T-helper 1 cell treated with Interleukin-12 subunit alpha and Interleukin-12 subunit beta and Interleukin-4 antibody, amounts not matched to agents 30 μg/mL and 1 μg/mL, for 36 hours (primary cell): Measurements from ENCODE around the gene STAC3.

Source experiments
- H3K27ac Mint-ChIP-seq: one replicate; pipeline ENCODE4 v1.8.0; 2021; ENCODE audit warnings: mild to moderate bottlenecking, mixed read lengths
- H3K27me3 Mint-ChIP-seq: one replicate; pipeline ENCODE4 v1.8.0; 2021; ENCODE audit warnings: low read depth, mixed read lengths
- H3K36me3 Mint-ChIP-seq: one replicate; pipeline ENCODE4 v1.8.0; 2021; ENCODE audit warnings: low read depth, mixed read lengths
- H3K4me1 Mint-ChIP-seq: one replicate; pipeline ENCODE4 v1.8.0; 2021; ENCODE audit warnings: low read depth, mixed read lengths
- H3K4me3 Mint-ChIP-seq: one replicate; pipeline ENCODE4 v1.8.0; 2021; ENCODE audit warnings: mild to moderate bottlenecking, moderate library complexity, mixed read lengths
- H3K9me3 Mint-ChIP-seq: one replicate; pipeline ENCODE4 v1.8.0; 2021; ENCODE audit warnings: mixed read lengths

The STAC3 gene

DNA sequence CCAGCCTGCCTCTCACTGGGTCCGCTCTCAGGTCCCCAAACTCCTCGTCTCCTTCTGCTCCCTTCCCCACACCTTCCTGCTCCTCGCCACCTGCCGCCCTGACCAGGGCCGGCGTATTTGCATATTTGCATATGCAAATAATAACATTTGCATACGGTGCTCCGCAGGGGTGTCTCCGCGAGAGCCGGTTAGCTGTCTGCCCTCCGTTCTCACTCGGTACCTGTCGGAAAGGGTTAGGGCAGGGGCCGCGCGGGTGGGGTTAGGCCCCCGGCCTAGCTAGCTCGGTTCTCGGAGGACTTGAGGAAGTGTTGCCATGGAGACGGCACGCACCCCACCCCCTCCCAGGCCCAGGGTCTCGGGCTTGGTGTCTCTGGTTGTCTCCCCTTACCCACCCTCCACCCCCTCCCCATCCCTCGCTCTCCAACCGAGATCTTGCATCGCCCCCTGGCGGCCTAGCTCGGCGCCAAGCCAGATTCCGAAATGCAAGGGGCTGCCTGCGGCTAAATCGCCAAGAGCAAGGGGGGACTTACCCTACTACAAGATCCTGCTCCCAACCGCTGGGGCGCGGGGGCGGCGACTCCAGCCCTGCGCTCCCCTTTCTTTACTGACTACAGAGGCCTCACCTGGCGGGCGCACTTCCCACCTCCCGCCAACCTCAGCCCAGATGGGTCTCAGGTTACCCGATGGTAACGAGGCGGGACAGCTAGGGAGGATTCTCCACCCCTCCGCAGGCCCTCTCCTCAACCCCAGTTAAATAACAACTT, 8.1 kb downstream of the STAC3 start:
- Mint-ChIP-seq H3K4me1 (peaks cover 37% of the 10 kb centered on the region), H3K4me3 (peak overlapping the region; percentile 73), H3K36me3 (peaks cover 7% of the 10 kb centered on the region), H3K9me3 (no peaks in the 10 kb centered on the region), H3K27ac (peak overlapping the region; percentile 59), H3K27me3 (peaks cover 54% of the 10 kb centered on the region)

DNA sequence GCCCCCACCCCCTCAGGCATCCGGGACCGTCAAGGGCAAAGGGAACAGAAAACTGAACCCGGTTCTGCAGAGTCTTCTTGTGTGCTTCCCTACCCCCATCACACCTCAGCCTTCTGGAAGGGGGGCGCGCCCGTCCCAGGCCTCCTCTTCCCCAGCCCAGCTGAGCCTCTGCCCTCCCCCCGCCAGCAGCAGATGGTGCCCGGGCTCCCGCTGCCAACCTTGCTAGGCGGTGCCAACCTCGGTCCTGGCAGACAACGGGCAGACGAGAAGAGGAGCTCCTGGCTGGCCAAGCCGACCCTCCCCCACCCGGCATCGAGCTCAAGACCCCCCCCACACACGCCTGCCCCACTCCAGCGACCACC, 8.7 kb downstream of the STAC3 start:
- peaks cover 11% of the 10 kb centered on the region for H3K36me3 Mint-ChIP-seq
- no peaks in the 10 kb centered on the region for H3K9me3 Mint-ChIP-seq
- no peak overlapping the region for H3K27ac Mint-ChIP-seq
- peaks cover 59% of the 10 kb centered on the region for H3K27me3 Mint-ChIP-seq
- H3K4me1 Mint-ChIP-seq: peaks cover 41% of the 10 kb centered on the region
- no peak overlapping the region for H3K4me3 Mint-ChIP-seq

- peaks cover 63% of the 10 kb centered on the region for H3K27me3 Mint-ChIP-seq
- H3K27ac Mint-ChIP-seq: no peak overlapping the region
- peak overlapping the region; percentile 99 for H3K4me3 Mint-ChIP-seq
- H3K9me3 Mint-ChIP-seq: no peaks in the 10 kb centered on the region
- peaks cover 46% of the 10 kb centered on the region for H3K4me1 Mint-ChIP-seq
- H3K36me3 Mint-ChIP-seq: peaks cover 11% of the 10 kb centered on the region
These were observed 9.3 kb downstream of the STAC3 start for GRCh38 chr12:57241402-57242310.

DNA sequence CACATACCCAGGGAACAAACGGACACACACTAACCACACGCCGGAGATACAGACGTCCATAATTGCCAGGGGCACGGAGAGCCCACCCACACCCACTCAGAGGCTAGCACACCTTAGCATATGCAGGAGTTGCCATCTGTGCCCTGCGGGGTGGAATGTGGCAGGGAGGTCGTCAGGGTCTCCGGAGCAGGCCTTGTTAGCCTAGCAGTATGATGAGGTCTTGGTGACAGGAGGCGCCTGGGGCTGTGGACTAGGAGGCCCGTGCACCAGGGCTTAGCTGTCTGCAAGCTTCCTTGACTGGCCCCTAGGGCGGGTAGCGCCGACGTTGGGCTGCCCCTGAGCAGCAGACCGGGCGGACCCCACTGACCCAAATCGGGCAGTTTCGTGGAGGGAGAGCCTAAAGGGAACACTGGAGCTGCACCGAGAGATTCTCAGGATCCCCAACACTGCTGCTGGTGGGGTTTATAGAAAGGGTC, 10.0 kb downstream of the STAC3 start:
- peaks cover 10% of the 10 kb centered on the region for H3K36me3 Mint-ChIP-seq
- peak overlapping the region; percentile 99 for H3K4me3 Mint-ChIP-seq
- peak overlapping the region; percentile 86 for H3K27ac Mint-ChIP-seq
- H3K9me3 Mint-ChIP-seq: no peaks in the 10 kb centered on the region
- H3K4me1 Mint-ChIP-seq: peaks cover 48% of the 10 kb centered on the region
- peaks cover 63% of the 10 kb centered on the region for H3K27me3 Mint-ChIP-seq

DNA sequence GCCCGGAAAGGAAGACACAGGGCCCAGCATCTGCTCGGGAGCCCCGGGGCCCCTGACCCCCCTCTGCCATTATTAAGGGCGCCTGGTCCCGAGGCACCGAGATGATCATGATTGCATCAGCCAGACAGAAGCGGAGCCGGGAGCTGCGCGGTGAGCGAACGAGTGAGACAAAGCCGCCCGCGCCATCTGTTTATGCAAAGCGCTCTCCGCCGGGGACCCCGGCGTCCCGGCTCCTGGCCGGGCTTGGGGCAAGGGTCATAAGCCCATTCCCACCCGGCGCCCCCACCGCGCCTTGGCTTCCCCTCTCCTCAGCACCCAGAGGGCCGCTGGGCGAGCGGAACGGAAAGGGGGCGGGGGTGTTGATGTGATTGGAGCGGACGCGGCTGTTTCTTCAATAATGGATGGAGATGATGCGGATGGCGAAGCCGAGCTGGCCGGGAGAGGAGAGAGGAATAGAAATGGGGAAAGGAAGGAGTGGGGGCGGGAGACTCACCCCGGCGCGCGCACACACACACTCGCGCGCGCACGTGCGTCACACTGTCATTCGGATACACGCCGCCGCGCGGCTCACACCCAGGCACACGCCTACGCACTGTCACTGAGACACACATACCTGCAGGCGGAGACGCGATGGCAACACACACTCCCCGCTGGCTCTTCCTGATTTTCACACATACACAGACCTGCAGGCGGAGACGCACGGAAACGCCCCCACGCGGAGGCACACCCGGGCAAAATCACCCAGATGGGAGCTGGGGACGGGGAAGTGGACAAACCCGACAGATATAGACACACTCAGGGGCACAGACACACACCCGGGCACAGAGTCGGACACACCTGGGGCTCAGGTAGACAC, 10.7 kb downstream of the STAC3 start:
- Mint-ChIP-seq H3K9me3 (no peaks in the 10 kb centered on the region), H3K27ac (peak overlapping the region; percentile 86), H3K36me3 (peaks cover 10% of the 10 kb centered on the region), H3K4me1 (peaks cover 48% of the 10 kb centered on the region), H3K4me3 (peak overlapping the region; percentile 99), H3K27me3 (peaks cover 63% of the 10 kb centered on the region)

DNA sequence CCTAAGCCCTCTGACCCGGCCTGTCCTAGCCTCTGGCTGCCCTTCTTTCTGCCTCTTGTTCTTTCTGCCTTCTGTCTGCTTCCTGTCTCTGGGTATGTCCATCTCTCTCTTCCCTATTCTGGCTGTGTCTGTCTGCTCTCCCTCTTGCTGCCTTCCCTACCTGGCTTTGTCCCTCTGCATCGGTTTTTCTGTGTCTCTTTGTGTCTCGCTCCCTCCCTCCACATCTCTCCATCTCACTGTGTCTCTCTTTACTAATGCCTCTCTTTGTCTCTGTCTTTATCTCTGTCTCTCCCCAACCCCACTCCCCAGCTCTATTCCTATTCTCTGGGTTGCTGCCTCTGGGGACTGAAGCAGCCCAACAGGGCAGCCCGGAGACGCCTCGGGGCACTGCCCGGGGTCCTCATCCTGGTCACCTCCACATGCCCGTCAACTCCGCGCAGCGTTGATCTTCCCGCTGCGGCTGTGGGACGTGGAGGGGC, 11.4 kb downstream of the STAC3 start:
- peak overlapping the region; percentile 79 for H3K27ac Mint-ChIP-seq
- H3K4me3 Mint-ChIP-seq: peak overlapping the region; percentile 99
- H3K27me3 Mint-ChIP-seq: peaks cover 63% of the 10 kb centered on the region
- H3K36me3 Mint-ChIP-seq: peaks cover 11% of the 10 kb centered on the region
- no peaks in the 10 kb centered on the region for H3K9me3 Mint-ChIP-seq
- H3K4me1 Mint-ChIP-seq: peaks cover 48% of the 10 kb centered on the region

GRCh38 chr12:57238854-57239554, 12.0 kb downstream of the STAC3 start:
- Mint-ChIP-seq H3K27me3 (peaks cover 57% of the 10 kb centered on the region), H3K4me1 (peaks cover 47% of the 10 kb centered on the region), H3K27ac (peak overlapping the region; percentile 79), H3K9me3 (no peaks in the 10 kb centered on the region), H3K36me3 (peaks cover 18% of the 10 kb centered on the region), H3K4me3 (peak overlapping the region; percentile 99)

- Mint-ChIP-seq H3K27me3 (peaks cover 51% of the 10 kb centered on the region), H3K27ac (no peak overlapping the region), H3K4me1 (peaks cover 44% of the 10 kb centered on the region), H3K4me3 (peak overlapping the region; percentile 99), H3K36me3 (peaks cover 25% of the 10 kb centered on the region), H3K9me3 (no peaks in the 10 kb centered on the region)
These were observed 12.8 kb downstream of the STAC3 start for GRCh38 chr12:57237932-57238853.

DNA sequence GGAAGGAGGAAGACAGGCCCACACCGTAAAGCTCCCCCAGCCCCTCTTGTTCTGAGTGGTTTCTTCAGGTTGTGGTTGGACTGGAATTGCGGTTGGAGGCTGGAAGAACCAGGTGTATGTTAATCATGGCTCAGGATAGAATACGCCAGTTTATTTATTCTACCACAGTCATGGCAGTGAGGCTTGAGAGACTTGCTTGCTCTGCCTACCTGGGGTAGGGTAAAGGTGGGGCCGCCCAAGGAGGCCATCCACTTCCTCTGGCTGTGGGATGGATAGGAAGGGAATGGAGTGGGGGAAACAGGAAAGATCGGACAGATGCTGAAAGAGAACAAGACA, 13.4 kb downstream of the STAC3 start:
- Mint-ChIP-seq H3K4me1 (peaks cover 42% of the 10 kb centered on the region), H3K4me3 (peak overlapping the region; percentile 78), H3K27ac (no peak overlapping the region), H3K27me3 (peaks cover 46% of the 10 kb centered on the region), H3K9me3 (no peaks in the 10 kb centered on the region), H3K36me3 (peaks cover 31% of the 10 kb centered on the region)

GRCh38 chr12:57236925-57237595, 13.9 kb downstream of the STAC3 start:
- H3K9me3 Mint-ChIP-seq: no peaks in the 10 kb centered on the region
- peaks cover 31% of the 10 kb centered on the region for H3K36me3 Mint-ChIP-seq
- H3K4me1 Mint-ChIP-seq: peaks cover 40% of the 10 kb centered on the region
- H3K27ac Mint-ChIP-seq: no peak overlapping the region
- peaks cover 42% of the 10 kb centered on the region for H3K27me3 Mint-ChIP-seq
- H3K4me3 Mint-ChIP-seq: peak overlapping the region; percentile 78

DNA sequence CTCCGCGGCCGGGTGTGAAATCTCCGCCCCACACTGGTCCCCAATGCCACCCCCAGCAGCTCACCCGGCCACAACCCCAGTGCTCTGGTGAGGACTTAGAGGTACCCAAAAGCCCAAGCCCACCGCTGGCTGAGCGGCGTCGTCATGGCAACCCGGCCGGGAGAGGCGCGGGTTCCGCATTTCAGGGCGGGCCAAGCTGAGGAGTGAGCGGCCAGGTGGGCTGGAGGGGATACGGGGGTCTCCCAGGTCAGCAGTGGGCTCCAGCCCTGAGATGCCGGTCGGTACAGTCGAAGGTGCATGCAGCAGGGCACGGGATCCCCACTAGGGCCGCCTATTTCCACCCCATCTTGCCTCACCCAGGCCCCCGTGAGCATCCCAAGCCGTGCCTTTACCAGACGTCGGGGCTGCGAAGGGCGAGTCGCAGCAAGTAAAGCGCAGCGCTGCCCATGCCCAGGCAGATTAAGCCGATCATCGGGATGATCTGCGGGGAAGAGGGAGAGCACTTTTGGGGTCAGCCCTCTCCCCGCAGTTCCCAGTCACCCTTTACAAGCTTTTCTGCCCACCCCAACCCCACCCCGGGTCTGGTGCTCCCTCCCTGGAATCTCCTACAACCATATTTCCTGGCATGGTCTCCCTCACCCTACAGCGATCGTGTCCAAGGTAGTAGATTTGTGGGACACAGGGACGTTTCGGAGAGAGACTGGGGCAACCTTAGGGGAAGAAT, 14.6 kb downstream of the STAC3 start:
- H3K27me3 Mint-ChIP-seq: peaks cover 35% of the 10 kb centered on the region
- H3K4me1 Mint-ChIP-seq: peaks cover 40% of the 10 kb centered on the region
- peaks cover 36% of the 10 kb centered on the region for H3K36me3 Mint-ChIP-seq
- no peaks in the 10 kb centered on the region for H3K9me3 Mint-ChIP-seq
- H3K27ac Mint-ChIP-seq: no peak overlapping the region
- H3K4me3 Mint-ChIP-seq: no peak overlapping the region

GRCh38 chr12:57235728-57236131, 15.3 kb downstream of the STAC3 start:
- Mint-ChIP-seq H3K27me3 (peaks cover 28% of the 10 kb centered on the region), H3K27ac (no peak overlapping the region), H3K4me1 (peaks cover 42% of the 10 kb centered on the region), H3K9me3 (no peaks in the 10 kb centered on the region), H3K4me3 (no peak overlapping the region), H3K36me3 (peaks cover 36% of the 10 kb centered on the region)
